ENCODE results near the gene ETFBKMT.
A peak's percentile ranks its signal among the peaks of the same experiment; 100 is the strongest.
"Not testable (repeated sequence)": the region's sequence is repeated elsewhere in the genome, so short reads cannot be mapped to it uniquely, and the experiment has no call there.

Gene ETFBKMT

DNA sequence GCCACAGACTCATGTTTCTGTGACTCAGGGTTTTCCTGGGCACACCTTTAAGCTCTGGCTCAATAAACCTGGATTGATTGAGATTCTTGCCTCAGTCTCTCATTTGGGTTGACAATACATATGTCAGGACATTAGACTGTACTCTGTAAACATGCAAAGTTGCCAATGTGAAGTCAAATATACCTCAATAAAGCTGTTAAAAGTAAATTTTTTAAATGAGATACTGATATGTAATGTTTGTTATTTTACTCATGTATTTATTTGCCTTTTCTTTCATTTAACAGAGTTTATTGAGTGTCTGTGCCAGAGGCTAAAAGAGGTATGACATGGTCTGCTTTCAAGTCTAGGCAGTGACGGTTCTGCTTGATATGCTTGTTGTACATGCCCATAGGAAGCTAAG, 3.7 kb upstream of the ETFBKMT start:
- DNase-seq (ENCODE audit: low read depth) = no peak

DNA sequence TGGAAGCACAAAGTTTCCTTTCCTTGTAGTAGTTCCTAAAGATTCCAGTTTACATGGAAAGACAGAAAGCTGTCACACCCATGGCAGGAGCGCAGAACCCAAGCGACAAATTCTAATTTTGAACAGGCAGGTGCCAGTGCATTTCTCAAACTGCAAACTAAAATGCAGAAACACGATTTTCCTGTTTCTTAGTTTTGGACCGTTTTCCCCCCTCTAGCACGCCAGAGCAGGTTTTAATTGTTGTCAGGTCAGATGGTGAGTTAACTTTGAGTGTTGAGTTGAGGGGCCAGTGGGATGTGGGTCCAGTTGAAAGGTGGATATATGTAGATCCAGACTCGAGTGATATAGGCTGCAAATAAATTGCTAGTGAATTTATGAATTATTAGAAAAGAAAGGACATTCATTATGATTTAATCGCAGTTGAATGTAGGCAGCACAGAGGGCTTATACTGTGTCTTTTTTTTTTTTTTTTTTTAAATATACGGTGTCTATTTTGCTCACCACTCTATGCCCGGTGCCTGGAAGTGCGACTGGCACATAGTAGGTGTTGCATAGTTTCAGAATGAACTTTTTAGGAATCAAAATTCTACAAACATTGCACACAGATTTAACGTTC, 909 bp upstream of the ETFBKMT start:
- DNase-seq (ENCODE audit: low read depth) = no peak

- DNase-seq (ENCODE audit: low read depth) = no peak
Measured at GRCh38 chr12:31662176-31662849, 2.8 kb downstream of the ETFBKMT start.

GRCh38 chr12:31663576-31663975, 4.1 kb downstream of the ETFBKMT start:
- no peak for DNase-seq (ENCODE audit: low read depth)

- DNase-seq (ENCODE audit: low read depth) = no peak
Measured at GRCh38 chr12:31664038-31664437, 4.5 kb downstream of the ETFBKMT start.

DNA sequence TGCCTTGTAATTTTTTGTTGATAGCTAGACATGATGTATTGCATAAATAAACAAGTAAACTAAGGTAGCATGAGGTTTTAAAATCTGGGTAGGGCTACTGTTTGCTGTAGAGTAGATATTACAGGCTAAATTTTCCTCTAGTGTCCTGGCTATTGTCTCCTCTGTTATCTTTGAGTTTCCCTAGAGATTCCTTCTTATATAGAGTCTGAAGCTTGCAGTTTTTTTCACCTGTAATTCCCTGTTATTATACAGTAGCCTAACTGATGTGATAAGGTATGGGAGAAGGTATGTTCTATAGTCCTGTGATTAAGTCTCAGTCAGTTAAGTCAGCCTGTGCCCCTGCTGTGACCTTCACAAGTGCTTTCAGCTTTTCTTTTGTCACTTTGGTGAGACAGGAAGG, 9.5 kb downstream of the ETFBKMT start:
- no peak for DNase-seq (ENCODE audit: low read depth)

DNA sequence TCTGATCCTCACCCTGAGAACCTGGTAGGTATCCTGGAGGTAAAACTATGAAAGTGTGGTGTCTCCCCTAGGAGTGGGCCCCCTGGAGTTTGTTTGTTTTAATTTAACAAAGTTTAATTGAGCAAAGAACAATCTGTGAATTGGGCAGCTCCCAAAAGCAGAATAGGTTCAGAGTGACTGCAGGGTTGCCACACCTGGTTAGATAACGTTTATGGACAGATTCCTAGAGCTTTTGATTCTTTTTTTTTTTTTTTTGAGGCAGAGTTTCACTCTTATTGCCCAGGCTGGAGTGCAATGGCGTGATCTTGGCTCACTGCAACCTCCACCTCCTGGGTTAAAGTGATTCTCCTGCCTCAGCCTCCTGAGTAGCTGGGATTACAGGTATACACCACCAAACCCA, 10.1 kb downstream of the ETFBKMT start:
- not testable (repeated sequence) for DNase-seq (ENCODE audit: low read depth)

GRCh38 chr12:31672521-31672920, 13.0 kb downstream of the ETFBKMT start:
- no peak for DNase-seq (ENCODE audit: low read depth)

- peak; percentile 48 for DNase-seq (ENCODE audit: low read depth)
Measured at GRCh38 chr12:31682136-31682962, 22.9 kb downstream of the ETFBKMT start.

DNA sequence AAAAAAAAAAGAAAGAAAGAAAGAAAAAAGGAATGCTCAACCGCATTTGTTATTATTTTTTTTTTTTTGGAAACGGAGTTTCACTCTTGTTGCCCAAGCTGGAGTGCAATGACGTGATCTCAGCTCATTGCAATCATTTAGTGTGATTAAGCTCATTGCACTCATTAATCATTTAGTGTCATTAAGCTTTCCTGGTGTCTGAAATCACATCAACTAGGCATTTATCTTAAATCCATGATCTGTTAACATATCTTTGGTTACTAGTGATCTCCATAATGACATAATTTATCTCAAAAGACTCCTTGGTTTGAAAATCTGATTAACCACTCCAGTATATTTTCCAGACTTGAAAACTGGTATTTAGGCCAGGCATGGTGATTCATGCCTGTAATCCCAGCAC, 26.3 kb downstream of the ETFBKMT start:
- DNase-seq (ENCODE audit: low read depth) = no peak

GRCh38 chr12:31687101-31687527, 27.6 kb downstream of the ETFBKMT start:
- DNase-seq (ENCODE audit: low read depth) = no peak

DNA sequence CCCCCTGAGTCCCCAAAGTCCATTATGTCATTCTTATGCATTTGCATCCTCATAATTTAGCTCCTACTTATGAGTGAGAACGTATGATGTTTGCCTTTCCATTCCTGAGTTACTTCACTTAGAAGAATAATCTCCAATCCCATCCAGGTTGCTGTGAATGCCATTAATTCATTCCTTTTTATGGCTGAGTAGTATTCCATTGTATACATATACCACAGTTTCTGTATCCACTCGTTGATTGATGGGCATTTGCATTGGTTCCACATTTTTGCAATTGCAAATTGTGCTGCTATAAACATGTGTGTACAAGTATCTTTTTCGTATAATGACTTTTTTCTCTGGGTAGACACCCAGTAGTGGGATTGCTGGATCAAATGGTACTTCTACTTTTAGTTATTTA, 30.4 kb downstream of the ETFBKMT start:
- DNase-seq (ENCODE audit: low read depth) = not testable (repeated sequence)

DNA sequence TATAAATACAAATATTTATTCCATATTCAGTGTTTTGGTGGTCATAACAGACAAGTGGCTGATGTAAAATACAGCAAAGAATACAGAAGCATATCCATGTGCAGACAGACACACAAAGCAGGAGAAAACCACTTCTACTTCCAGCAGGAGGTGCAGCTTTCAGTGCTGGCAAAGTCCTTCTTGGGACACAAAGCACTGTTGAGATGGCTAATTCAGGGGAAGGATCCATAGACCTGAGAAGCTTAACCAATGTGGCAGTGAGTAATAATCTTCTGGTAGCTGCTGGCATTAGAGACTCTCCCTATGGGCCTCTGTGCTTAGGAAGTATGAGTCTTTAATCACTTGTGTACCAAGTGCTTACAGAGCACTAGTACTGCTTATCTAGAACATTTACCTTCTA, 42.6 kb downstream of the ETFBKMT start:
- DNase-seq (ENCODE audit: low read depth) = no peak

GRCh38 chr12:31705621-31706020, 46.1 kb downstream of the ETFBKMT start:
- no peak for DNase-seq (ENCODE audit: low read depth)

DNA sequence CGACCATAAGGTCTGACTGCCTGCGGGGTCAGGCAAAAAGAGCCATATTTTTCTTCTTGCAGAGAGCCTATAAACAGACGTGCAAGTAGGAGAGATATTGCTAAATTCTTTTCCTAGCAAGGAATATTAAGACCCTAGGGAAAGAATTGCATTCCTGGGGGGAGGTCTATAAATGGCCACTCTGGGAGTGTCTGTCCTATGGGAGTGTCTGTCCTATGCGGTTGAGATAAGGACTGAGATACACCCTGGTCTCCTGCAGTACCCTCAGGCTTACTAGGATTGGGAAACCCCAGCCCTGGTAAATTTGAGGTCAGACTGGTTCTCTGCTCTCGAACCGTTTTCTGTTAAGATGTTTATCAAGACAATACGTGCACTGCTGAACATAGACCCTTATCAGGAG, 48.6 kb downstream of the ETFBKMT start:
- not testable (repeated sequence) for DNase-seq (ENCODE audit: low read depth)

GRCh38 chr12:31710021-31710818, 50.7 kb downstream of the ETFBKMT start:
- DNase-seq (ENCODE audit: low read depth) = no peak

DNA sequence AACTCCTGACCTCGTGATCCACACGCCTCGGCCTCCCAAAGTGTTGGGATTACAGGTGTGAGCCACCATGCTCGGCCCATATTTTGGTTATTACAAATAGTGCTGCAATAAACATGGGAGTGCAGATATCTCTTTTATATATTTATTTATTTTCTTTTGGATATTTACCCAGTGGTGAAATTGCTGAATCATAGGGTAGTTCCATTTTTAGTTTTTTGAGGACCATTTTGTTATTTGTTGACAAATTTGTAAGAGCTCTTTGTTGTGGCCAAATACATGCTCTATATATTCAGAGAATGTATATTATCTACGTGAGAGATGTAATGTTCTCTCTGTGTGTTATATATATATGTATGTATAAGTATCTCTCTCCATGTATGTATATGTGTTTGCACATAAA, 53.4 kb downstream of the ETFBKMT start:
- DNase-seq (ENCODE audit: low read depth) = no peak

- no peak for DNase-seq (ENCODE audit: low read depth)
Measured at GRCh38 chr12:31714406-31715271, 55.2 kb downstream of the ETFBKMT start.

GRCh38 chr12:31715283-31715825, 55.9 kb downstream of the ETFBKMT start:
- DNase-seq (ENCODE audit: low read depth) = no peak

GRCh38 chr12:31716998-31717397, 57.5 kb downstream of the ETFBKMT start:
- not testable (repeated sequence) for DNase-seq (ENCODE audit: low read depth)
